ENCODE measurements around the gene ELMO1. TPM values are rescaled to one million over a fixed set of nuclear protein-coding genes. Genes with fewer than 3 reads are reported as not detected.

The ELMO1 gene
- total and polyA plus RNA-seq, 8 donors: 3.0 to 20.6 (median 6.6) TPM

DNA sequence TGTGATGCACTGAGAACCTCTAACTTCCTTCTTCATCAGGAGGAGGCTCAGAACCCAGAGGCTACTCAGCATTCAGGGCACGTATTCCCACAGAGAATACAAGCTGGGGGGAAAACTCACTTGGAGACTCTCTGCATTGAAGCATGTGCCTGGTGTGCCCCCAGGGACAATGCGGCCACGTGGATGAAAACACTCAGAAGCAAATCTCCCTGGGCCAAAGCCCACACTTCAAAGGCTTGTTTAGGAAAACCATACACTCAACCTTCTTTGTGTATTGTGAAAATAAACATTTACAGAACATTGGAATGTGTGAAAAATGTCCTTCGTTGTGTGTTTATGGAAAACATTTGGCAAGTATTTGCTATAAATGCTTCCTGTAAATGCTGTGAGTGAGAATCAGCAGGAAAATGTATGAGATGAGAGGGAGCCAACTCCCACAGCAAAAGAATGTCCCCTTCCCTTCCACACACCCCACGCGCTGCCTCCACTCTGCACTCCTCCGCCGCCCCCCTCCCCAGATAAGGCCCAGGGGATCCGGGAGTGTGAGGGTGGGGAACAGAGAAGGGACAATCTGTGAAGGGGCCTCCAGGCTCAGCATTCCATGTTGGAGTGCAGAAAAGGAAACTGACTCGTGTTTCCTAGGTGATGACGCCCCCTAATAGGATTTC is 339.5 kb downstream of the ELMO1 start:
- FAIRE-seq (no peak), ATAC-seq (no peak), DNase-seq (no peak)
- WGBS, 2 donors: 82 to 85% methylated on average over 11 of the region's 11 CpGs
- Histone ChIP-seq H3K4me1 (no peaks in the 10 kb centered on the region), H3K4me3 (no peak overlapping the region), H3K27me3 (no peaks in the 10 kb centered on the region), H3K9me3 (no peaks in the 10 kb centered on the region), H3K36me3 (no peaks in the 10 kb centered on the region), H3K27ac (no peak overlapping the region)
- TF ChIP-seq, protein P1, sequence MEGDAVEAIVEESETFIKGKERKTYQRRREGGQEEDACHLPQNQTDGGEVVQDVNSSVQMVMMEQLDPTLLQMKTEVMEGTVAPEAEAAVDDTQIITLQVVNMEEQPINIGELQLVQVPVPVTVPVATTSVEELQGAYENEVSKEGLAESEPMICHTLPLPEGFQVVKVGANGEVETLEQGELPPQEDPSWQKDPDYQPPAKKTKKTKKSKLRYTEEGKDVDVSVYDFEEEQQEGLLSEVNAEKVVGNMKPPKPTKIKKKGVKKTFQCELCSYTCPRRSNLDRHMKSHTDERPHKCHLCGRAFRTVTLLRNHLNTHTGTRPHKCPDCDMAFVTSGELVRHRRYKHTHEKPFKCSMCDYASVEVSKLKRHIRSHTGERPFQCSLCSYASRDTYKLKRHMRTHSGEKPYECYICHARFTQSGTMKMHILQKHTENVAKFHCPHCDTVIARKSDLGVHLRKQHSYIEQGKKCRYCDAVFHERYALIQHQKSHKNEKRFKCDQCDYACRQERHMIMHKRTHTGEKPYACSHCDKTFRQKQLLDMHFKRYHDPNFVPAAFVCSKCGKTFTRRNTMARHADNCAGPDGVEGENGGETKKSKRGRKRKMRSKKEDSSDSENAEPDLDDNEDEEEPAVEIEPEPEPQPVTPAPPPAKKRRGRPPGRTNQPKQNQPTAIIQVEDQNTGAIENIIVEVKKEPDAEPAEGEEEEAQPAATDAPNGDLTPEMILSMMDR (IDR thresholded peaks at IDR 0.05): no peak
- intact Hi-C loops (cut with DNase I): no loop called here

DNA sequence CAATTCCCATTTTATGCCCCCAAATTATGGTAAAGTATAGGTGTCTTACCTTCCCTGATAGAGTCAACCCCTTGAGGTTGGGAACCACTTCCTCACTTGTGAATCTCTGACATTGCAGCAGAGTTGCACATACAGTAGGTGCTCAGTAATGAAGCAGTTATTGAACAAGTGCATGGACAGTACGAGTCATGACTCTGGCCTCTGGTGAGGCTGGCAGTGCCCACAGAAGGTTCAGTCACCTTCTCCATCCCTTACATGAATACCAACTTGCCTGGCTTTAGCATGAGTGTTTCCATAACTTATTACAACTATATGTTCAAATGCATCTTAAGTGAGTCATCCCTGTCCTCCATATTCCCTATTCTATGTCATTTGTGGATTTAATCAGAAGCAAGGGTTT is 340.0 kb downstream of the ELMO1 start:
- intact Hi-C loops (cut with DNase I): no loop called here
- Histone ChIP-seq H3K4me1 (no peaks in the 10 kb centered on the region), H3K4me3 (no peak overlapping the region), H3K36me3 (no peaks in the 10 kb centered on the region), H3K27ac (no peak overlapping the region), H3K27me3 (no peaks in the 10 kb centered on the region), H3K9me3 (no peaks in the 10 kb centered on the region)
- 89 to 95% methylated on average over 1 of the region's 1 CpG for WGBS, 2 donors
- DNase-seq (no peak), FAIRE-seq (no peak), ATAC-seq (no peak)
- TF ChIP-seq, protein P1 (IDR thresholded peaks at IDR 0.05): no peak

GRCh38 chr7:37107047-37107750 is 341.5 kb downstream of the ELMO1 start:
- no peaks in the 10 kb centered on the region for H3K4me1 ChIP-seq
- TF ChIP-seq, protein P1 (IDR thresholded peaks at IDR 0.05): no peak
- WGBS, 2 donors: 90 to 96% methylated on average over 4 of the region's 4 CpGs
- H3K27ac ChIP-seq: no peak overlapping the region
- no peaks in the 10 kb centered on the region for H3K27me3 ChIP-seq
- FAIRE-seq: no peak
- no peak overlapping the region for H3K4me3 ChIP-seq
- intact Hi-C loops (cut with DNase I): no loop called here
- H3K36me3 ChIP-seq: no peaks in the 10 kb centered on the region
- no peaks in the 10 kb centered on the region for H3K9me3 ChIP-seq
- no peak for ATAC-seq
- no peak for DNase-seq

DNA sequence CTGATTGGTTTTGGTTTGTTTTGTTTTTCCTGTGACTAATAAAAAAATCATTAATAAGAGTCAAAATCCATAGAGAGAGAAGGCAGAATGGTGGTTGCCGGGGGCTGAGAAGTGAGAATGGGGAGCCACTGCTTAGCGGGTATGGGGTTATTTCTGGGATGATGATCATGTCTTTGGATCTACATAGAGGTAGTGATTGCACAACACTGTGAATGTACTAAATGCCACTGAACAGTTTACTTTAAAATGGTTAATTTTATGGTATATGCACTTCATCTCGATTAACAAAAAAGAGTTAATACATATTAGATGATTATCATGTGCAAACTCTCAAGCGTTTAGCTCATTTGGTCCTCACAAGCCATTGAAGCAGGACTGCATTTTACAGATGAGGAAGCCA is 342.9 kb downstream of the ELMO1 start:
- ATAC-seq: no peak
- no peaks in the 10 kb centered on the region for H3K27me3 ChIP-seq
- H3K9me3 ChIP-seq: no peaks in the 10 kb centered on the region
- TF ChIP-seq, protein P1 (IDR thresholded peaks at IDR 0.05): no peak
- DNase-seq: no peak
- intact Hi-C loops (cut with DNase I): no loop called here
- H3K27ac ChIP-seq: no peak overlapping the region
- no peaks in the 10 kb centered on the region for H3K4me1 ChIP-seq
- 81 to 87% methylated on average over 4 of the region's 4 CpGs for WGBS, 2 donors
- FAIRE-seq: no peak
- no peaks in the 10 kb centered on the region for H3K36me3 ChIP-seq
- H3K4me3 ChIP-seq: no peak overlapping the region

Measured in pancreas (tissue), 10 donors.